HepG2 (cell line): Measurements from ENCODE around the gene CARHSP1. TPM values are rescaled to one million over a fixed set of nuclear protein-coding genes. Genes with fewer than 3 reads are reported as not detected.

Experiments used
- ATAC-seq: fragments of 200-7000 bp; cut with Tn5 transposase; 3 replicates; pipeline ENCODE4 v1.9.1; 2020; ENCODE audit warnings: mild to moderate bottlenecking, moderate library complexity
- BruUV-seq: library from RNA; stranded (reverse); fragments of 400-500 nt; replicated peaks from 2 replicates; lab custom pipeline; 2021; lab: Mats Ljungman, UMichigan
- CTCF ChIA-PET: fragments of 300-600 bp; formaldehyde crosslinking; extraction: SDS; loops from one replicate; lab custom pipeline; 2021; ENCODE audit warnings: low total read pairs, inconsistent platforms, low intra/inter-chr PET ratio; lab: Yijun Ruan, JAX
- POLR2A ChIA-PET: fragments of 350-600 bp; sonication (Branson Sonifier 250); formaldehyde crosslinking; loops from one replicate; lab custom pipeline; 2020; ENCODE audit warnings: antibody characterized with exemption, inconsistent platforms; lab: Yijun Ruan, JAX
- DNase-seq: peaks from one replicate; pipeline ENCODE4 v3.0.0-alpha.2; 2015; ENCODE audit warnings: low spot score
- FAIRE-seq: peaks from 3 replicates; lab custom pipeline; 2011; peaks lifted over from hg19 to GRCh38; lab: Jason Lieb, UNC
- H2AFZ ChIP-seq: one replicate; pipeline ENCODE4 v1.6.1; 2011; ENCODE audit warnings: low read length, inconsistent platforms
- H3K27ac ChIP-seq: fragments of 300-600 bp; 3 replicates; pipeline ENCODE4 v1.8.0; 2011; ENCODE audit warnings: mixed run types, mild to moderate bottlenecking, mixed read lengths, low read length, inconsistent platforms; ENCODE audit not compliant: insufficient read depth; ENCODE audit errors: extremely low read length
- H3K27me3 ChIP-seq, 2 experiments: fragments of 200-600 bp in 1 of 2; 2 replicates in 1 of 2; 3 replicates in 1 of 2; pipeline versions ENCODE4 v1.6.0 to v1.8.0; 2011; ENCODE audit warnings: low read length in 2 of 2, mild to moderate bottlenecking in 2 of 2, moderate library complexity in 2 of 2, inconsistent platforms in 1 of 2; ENCODE audit not compliant: insufficient read depth in 2 of 2, control insufficient read depth in 1 of 2
- H3K36me3 ChIP-seq, 2 experiments: fragments of 200-600 bp in 1 of 2; replicated peaks in 1 of 2; 2 replicates in 1 of 2; 3 replicates in 1 of 2; pipeline versions ENCODE4 v1.5.1 to v1.8.0; 2011; ENCODE audit warnings: low read length in 2 of 2, inconsistent platforms in 1 of 2; ENCODE audit not compliant: insufficient read depth in 2 of 2, control insufficient read depth in 1 of 2
- H3K4me1 ChIP-seq: 2 replicates; pipeline ENCODE4 v1.5.1; 2012; ENCODE audit warnings: low read length, inconsistent platforms; ENCODE audit not compliant: insufficient read depth
- H3K4me2 ChIP-seq: 2 replicates; pipeline ENCODE4 v1.6.0; 2011; ENCODE audit warnings: low read depth, low read length, inconsistent platforms
- H3K4me3 ChIP-seq, 3 experiments: fragments of 200-600 bp in 1 of 3; sonication (generic), shearing (Covaris generic) in 1 of 3; replicated peaks in 1 of 3; 2 replicates each; pipeline ENCODE4 v1.5.1; 2011 to 2016; ENCODE audit warnings: low read length in 3 of 3, inconsistent platforms in 2 of 3, low read depth in 2 of 3, mild to moderate bottlenecking in 2 of 3, control low read depth in 1 of 3, mixed read lengths in 1 of 3; ENCODE audit not compliant: insufficient read depth in 1 of 3
- H3K79me2 ChIP-seq: one replicate; pipeline ENCODE4 v1.6.1; 2011; ENCODE audit warnings: low read length, inconsistent platforms; ENCODE audit not compliant: insufficient read depth
- H3K9ac ChIP-seq: 2 replicates; pipeline ENCODE4 v1.6.0; 2011; ENCODE audit warnings: mild to moderate bottlenecking, low read depth, low read length, inconsistent platforms; ENCODE audit not compliant: insufficient read depth
- H3K9me3 ChIP-seq: 2 replicates; pipeline ENCODE4 v1.5.1; 2012; ENCODE audit warnings: mild to moderate bottlenecking, low read length
- H4K20me1 ChIP-seq: 2 replicates; pipeline ENCODE4 v1.6.0; 2011; ENCODE audit warnings: inconsistent platforms, mild to moderate bottlenecking, low read length, moderate library complexity; ENCODE audit not compliant: insufficient read depth
- HNF4A ChIP-seq: sonication (generic); formaldehyde crosslinking; IDR thresholded peaks from 2 replicates; pipeline ENCODE4 v1.4.0; 2020; ENCODE audit warnings: missing genetic modification reagents
- HNRNPK ChIP-seq: fragments of 200-400 bp; formaldehyde crosslinking; IDR thresholded peaks from 2 replicates; pipeline ENCODE4 v1.6.1; 2018; ENCODE audit warnings: low read length, low read depth, moderate library complexity, mild to moderate bottlenecking; ENCODE audit not compliant: poor library complexity, severe bottlenecking
- MAFF ChIP-seq: IDR thresholded peaks from 2 replicates; pipeline ENCODE4 v1.6.1; 2011; ENCODE audit warnings: low read depth, low read length, improper control_type of control experiment
- NCOA2 ChIP-seq: sonication (generic); formaldehyde crosslinking; IDR thresholded peaks from 2 replicates; pipeline ENCODE4 v1.8.0; 2022; ENCODE audit warnings: inconsistent platforms
- NFYB ChIP-seq: sonication (generic); formaldehyde crosslinking; IDR thresholded peaks from 2 replicates; pipeline ENCODE4 v1.4.0; 2020; ENCODE audit warnings: missing genetic modification reagents
- PRPF4 ChIP-seq: fragments of 200-400 bp; formaldehyde crosslinking; IDR thresholded peaks from 2 replicates; pipeline ENCODE4 v1.6.1; 2016; ENCODE audit warnings: low read length, low read depth; ENCODE audit not compliant: poor library complexity, severe bottlenecking
- RBM22 ChIP-seq: fragments of 200-400 bp; formaldehyde crosslinking; optimal IDR thresholded peaks from 2 replicates; pipeline ENCODE3; 2017; ENCODE audit warnings: mild to moderate bottlenecking, low read length, moderate library complexity
- TAF1 ChIP-seq: sonication (generic); formaldehyde crosslinking; IDR thresholded peaks from 2 replicates; pipeline ENCODE4 v1.4.0; 2020; ENCODE audit warnings: missing genetic modification reagents
- THAP11 ChIP-seq: IDR thresholded peaks from 2 replicates; pipeline ENCODE4 v1.6.1; 2016; ENCODE audit warnings: missing biosample characterization, missing genetic modification reagents
- ZNF776 ChIP-seq: sonication (generic); formaldehyde crosslinking; IDR thresholded peaks from 2 replicates; pipeline ENCODE4 v1.4.0; 2020; ENCODE audit warnings: mild to moderate bottlenecking, missing genetic modification reagents
- WGBS: methylation state at CpG from one replicate; pipeline ENCODE4 v1.1.6; 2017; ENCODE audit warnings: low lambda C conversion rate; 5-methylcytosine and 5-hydroxymethylcytosine counted together
- in situ Hi-C: cut with HindIII; loops from 2 replicates; pipeline ENCODE4 v1.10.0; 2017; ENCODE audit warnings: low pct_unique_long_range_greater_than_20kb; ENCODE audit not compliant: extremely low pct_ligation_motif_present
- intact Hi-C: fragments of 100-400 bp; cut with micrococcal nuclease; formaldehyde crosslinking; loops from one replicate; pipeline ENCODE4 v1.10.0; 2022; ENCODE audit not compliant: unreplicated experiment
- polyA plus RNA-seq, 8 experiments: library from polyadenylated mRNA; depleted of rRNA in 3 of 8; stranded (reverse) in 7 of 8; unstranded in 1 of 8; fragments of >200 nt; fragmentation: Illumina TruSeq in 4 of 8; extraction: Trizol in 4 of 8; gene quantifications; 2 replicates each; pipeline versions ENCODE4 v1.2.1 to v1.2.3, GENCODE V29; 2011 to 2016; ENCODE audit warnings: low read depth in 4 of 8, missing spikeins in 1 of 8, mixed read lengths in 1 of 8; ENCODE audit not compliant: insufficient read depth in 1 of 8
- total RNA-seq, 5 experiments: library from RNA; depleted of rRNA; stranded (reverse); fragments of >200 nt; fragmentation: Illumina TruSeq; extraction: Trizol; gene quantifications; 2 replicates each; pipeline ENCODE4 v1.2.3, GENCODE V29; 2016; ENCODE audit warnings: low read depth in 1 of 5
- TF ChIP-seq, protein P1 (sequence below): sonication (generic); formaldehyde crosslinking; IDR thresholded peaks from 2 replicates; pipeline ENCODE4 v1.9.0; 2021; ENCODE audit warnings: mild to moderate bottlenecking, missing genetic modification reagents

The CARHSP1 gene
- total and polyA plus RNA-seq, 2 of the 13 experiments (the other 11 are each of a cell fraction or from before 2014, with no cell fraction given) = 173 to 345 TPM

DNA sequence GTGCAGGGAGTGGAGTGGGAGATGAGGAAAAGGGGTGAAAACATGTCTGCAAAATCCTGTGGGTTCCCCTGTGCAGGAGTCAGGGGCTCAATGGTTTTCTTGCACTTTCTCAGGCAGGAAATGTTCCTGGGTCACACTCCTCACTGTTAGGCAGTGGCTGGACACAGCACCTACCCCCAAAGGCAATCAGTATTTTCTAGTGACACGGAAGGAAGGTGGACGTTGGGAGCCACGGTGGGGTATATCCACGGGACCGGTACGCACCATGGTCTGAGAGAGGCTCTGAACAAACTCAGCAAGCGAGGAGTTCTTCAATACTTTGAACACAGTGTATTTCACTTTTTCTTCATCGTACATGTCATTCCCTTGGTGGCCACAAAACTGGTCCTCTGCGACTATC is 34.2 kb upstream of the CARHSP1 start:
- CTCF ChIA-PET = interaction anchor here (0.6 kb wide), 1 partner anchor 29 kb away, joined by 4 read pairs; no protein-coding TSS in a partner anchor
- no peak for TF ChIP-seq THAP11
- no peak for TF ChIP-seq NCOA2 (CRISPR knock-in tag)
- TF ChIP-seq NFYB (CRISPR knock-in tag) = no peak
- TF ChIP-seq PRPF4 = no peak
- peak; percentile 83 for TF ChIP-seq RBM22
- peak; percentile 46 for TF ChIP-seq HNRNPK
- no peak for TF ChIP-seq ZNF776
- no peak for TF ChIP-seq TAF1 (CRISPR knock-in tag)
- H3K27ac ChIP-seq = no peak overlapping the region
- FAIRE-seq (no peak), DNase-seq (no peak), ATAC-seq (no peak)
- H3K27me3 ChIP-seq = no peaks in the 10 kb centered on the region
- peaks cover 58 to 95% of the 10 kb centered on the region in 2 experiments for H3K36me3 ChIP-seq
- 98% methylated on average over 9 of the region's 9 CpGs for WGBS
- in situ Hi-C loops (no loop called here), intact Hi-C loops (no loop called here)
- H2AFZ ChIP-seq = no peak overlapping the region
- no peaks in the 10 kb centered on the region for H3K9me3 ChIP-seq
- H3K79me2 ChIP-seq = no peaks in the 10 kb centered on the region
- H3K4me3 ChIP-seq = no peak overlapping the region
- no peak overlapping the region for H3K4me2 ChIP-seq
- H3K9ac ChIP-seq = no peak overlapping the region
- peaks cover 11% of the 10 kb centered on the region; the same call in 1 of the 2 replicates for H4K20me1 ChIP-seq
- POLR2A ChIA-PET = no interaction called here
- H3K4me1 ChIP-seq = no peaks in the 10 kb centered on the region
- no TSS peak for BruUV-seq

DNA sequence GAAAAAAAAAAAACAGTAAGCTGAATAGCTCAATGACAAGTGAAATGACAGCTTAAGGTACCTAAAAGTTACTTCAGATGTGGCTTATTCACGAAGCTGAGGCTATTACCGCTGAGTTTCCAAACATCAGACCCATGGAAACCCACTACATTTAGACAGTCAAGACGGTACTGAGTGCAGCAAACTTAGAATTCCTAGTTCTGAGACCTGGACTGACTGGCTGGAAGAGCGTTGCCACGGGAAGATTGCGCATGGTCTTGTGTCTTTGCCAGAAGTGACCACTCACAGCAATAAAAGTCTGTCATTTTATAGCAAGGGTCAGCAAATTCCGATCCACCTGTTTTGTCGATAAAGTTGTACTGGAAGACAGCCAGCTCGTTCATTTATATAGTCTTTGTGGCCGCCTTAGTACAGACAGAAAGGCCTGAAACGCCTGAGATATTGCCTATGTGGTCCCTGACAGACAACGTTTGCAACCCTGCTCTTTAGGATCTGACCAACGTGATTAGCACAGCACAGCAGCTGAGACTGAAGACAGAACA is 32.6 kb upstream of the CARHSP1 start:
- Histone ChIP-seq H3K36me3 (peaks cover 66 to 93% of the 10 kb centered on the region in 2 experiments), H3K9ac (no peak overlapping the region), H3K9me3 (no peaks in the 10 kb centered on the region), H4K20me1 (peaks cover 11% of the 10 kb centered on the region; the same call in 1 of the 2 replicates), H3K4me3 (no peak overlapping the region), H3K4me1 (no peaks in the 10 kb centered on the region), H3K79me2 (no peaks in the 10 kb centered on the region), H2AFZ (no peak overlapping the region), H3K27ac (no peak overlapping the region), H3K27me3 (no peaks in the 10 kb centered on the region), H3K4me2 (no peak overlapping the region)
- intact Hi-C loops = no loop called here
- ChIA-PET CTCF (no interaction called here), POLR2A (no interaction called here)
- WGBS = 97% methylated on average over 13 of the region's 13 CpGs
- FAIRE-seq = no peak
- no peak for ATAC-seq
- in situ Hi-C loops = no loop called here
- no peak for DNase-seq
- no TSS peak for BruUV-seq
- peak; percentile 86 for TF ChIP-seq MAFF
- no peak for TF ChIP-seq HNF4A (CRISPR knock-in tag)
- TF ChIP-seq, protein P1, sequence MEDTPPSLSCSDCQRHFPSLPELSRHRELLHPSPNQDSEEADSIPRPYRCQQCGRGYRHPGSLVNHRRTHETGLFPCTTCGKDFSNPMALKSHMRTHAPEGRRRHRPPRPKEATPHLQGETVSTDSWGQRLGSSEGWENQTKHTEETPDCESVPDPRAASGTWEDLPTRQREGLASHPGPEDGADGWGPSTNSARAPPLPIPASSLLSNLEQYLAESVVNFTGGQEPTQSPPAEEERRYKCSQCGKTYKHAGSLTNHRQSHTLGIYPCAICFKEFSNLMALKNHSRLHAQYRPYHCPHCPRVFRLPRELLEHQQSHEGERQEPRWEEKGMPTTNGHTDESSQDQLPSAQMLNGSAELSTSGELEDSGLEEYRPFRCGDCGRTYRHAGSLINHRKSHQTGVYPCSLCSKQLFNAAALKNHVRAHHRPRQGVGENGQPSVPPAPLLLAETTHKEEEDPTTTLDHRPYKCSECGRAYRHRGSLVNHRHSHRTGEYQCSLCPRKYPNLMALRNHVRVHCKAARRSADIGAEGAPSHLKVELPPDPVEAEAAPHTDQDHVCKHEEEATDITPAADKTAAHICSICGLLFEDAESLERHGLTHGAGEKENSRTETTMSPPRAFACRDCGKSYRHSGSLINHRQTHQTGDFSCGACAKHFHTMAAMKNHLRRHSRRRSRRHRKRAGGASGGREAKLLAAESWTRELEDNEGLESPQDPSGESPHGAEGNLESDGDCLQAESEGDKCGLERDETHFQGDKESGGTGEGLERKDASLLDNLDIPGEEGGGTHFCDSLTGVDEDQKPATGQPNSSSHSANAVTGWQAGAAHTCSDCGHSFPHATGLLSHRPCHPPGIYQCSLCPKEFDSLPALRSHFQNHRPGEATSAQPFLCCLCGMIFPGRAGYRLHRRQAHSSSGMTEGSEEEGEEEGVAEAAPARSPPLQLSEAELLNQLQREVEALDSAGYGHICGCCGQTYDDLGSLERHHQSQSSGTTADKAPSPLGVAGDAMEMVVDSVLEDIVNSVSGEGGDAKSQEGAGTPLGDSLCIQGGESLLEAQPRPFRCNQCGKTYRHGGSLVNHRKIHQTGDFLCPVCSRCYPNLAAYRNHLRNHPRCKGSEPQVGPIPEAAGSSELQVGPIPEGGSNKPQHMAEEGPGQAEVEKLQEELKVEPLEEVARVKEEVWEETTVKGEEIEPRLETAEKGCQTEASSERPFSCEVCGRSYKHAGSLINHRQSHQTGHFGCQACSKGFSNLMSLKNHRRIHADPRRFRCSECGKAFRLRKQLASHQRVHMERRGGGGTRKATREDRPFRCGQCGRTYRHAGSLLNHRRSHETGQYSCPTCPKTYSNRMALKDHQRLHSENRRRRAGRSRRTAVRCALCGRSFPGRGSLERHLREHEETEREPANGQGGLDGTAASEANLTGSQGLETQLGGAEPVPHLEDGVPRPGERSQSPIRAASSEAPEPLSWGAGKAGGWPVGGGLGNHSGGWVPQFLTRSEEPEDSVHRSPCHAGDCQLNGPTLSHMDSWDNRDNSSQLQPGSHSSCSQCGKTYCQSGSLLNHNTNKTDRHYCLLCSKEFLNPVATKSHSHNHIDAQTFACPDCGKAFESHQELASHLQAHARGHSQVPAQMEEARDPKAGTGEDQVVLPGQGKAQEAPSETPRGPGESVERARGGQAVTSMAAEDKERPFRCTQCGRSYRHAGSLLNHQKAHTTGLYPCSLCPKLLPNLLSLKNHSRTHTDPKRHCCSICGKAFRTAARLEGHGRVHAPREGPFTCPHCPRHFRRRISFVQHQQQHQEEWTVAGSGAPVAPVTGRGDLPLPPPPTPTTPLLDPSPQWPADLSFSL (CRISPR knock-in tag) = no peak
